PFSK-1 (cell line): ENCODE data around the gene FAT4.

Source experiments
- FOXP2 ChIP-seq: optimal IDR thresholded peaks from 2 replicates; pipeline ENCODE3; 2011; ENCODE audit warnings: borderline replicate concordance, control low read depth, inconsistent platforms; ENCODE audit not compliant: insufficient read depth; ENCODE audit errors: extremely low read length, extremely low read depth
- POLR2AphosphoS5 ChIP-seq: IDR thresholded peaks from 2 replicates; pipeline ENCODE4 v1.6.1; 2012; ENCODE audit warnings: low read depth, mild to moderate bottlenecking, control low read depth, low read length, moderate library complexity
- REST ChIP-seq, 2 experiments: IDR thresholded peaks; 2 replicates each; pipeline versions ENCODE4 v1.6.1 to v1.8.0; 2011 to 2012; ENCODE audit warnings: low read depth in 2 of 2, low read length in 2 of 2, control low read depth in 1 of 2, inconsistent platforms in 1 of 2, mild to moderate bottlenecking in 1 of 2, moderate library complexity in 1 of 2; ENCODE audit not compliant: insufficient read depth in 1 of 2
- SIN3A ChIP-seq: IDR thresholded peaks from 2 replicates; pipeline ENCODE4 v1.6.1; 2012; ENCODE audit warnings: mild to moderate bottlenecking, low read length, moderate library complexity, borderline replicate concordance; ENCODE audit not compliant: insufficient read depth
- TAF1 ChIP-seq: IDR thresholded peaks from 2 replicates; pipeline ENCODE4 v1.6.1; 2012; ENCODE audit warnings: low read length, control low read depth, borderline replicate concordance; ENCODE audit not compliant: insufficient read depth

FAT4 gene

GRCh38 chr4:125316401-125316790, 1.6 kb downstream of the FAT4 start:
- no peak for TF ChIP-seq REST (IDR thresholded peaks at IDR 0.05; ENCODE audit: insufficient read depth in 1 of 2, low read depth in 2 of 2, low read length in 2 of 2)
- no peak for TF ChIP-seq POLR2AphosphoS5
- no peak for TF ChIP-seq TAF1
- no peak for TF ChIP-seq FOXP2
- TF ChIP-seq SIN3A = no peak

GRCh38 chr4:125316791-125317524, 2.2 kb downstream of the FAT4 start:
- no peak for TF ChIP-seq REST (IDR thresholded peaks at IDR 0.05; ENCODE audit: insufficient read depth in 1 of 2, low read depth in 2 of 2, low read length in 2 of 2)
- TF ChIP-seq SIN3A = no peak
- TF ChIP-seq TAF1 = no peak
- TF ChIP-seq POLR2AphosphoS5 = no peak
- TF ChIP-seq FOXP2 = no peak

- TF ChIP-seq TAF1 (no peak), SIN3A (no peak), POLR2AphosphoS5 (no peak), FOXP2 (no peak), REST (IDR thresholded peaks at IDR 0.05; ENCODE audit: insufficient read depth in 1 of 2, low read depth in 2 of 2, low read length in 2 of 2) (no peak)
Measured at GRCh38 chr4:125317525-125317877, 2.7 kb downstream of the FAT4 start.

GRCh38 chr4:125319311-125319710, 4.6 kb downstream of the FAT4 start:
- TF ChIP-seq REST (IDR thresholded peaks at IDR 0.05; ENCODE audit: insufficient read depth in 1 of 2, low read depth in 2 of 2, low read length in 2 of 2) = no peak
- TF ChIP-seq TAF1 = no peak
- no peak for TF ChIP-seq POLR2AphosphoS5
